KOPT-K1 (cell line): Measurements from ENCODE around the gene DHRSX.

Experiments used
- H3K27ac ChIP-seq: fragments of 200-600 bp; sonication (generic); 2 replicates; pipeline ENCODE4 v1.5.1; 2016; ENCODE audit warnings: antibody characterized with exemption, mild to moderate bottlenecking, low read depth, low read length; ENCODE audit not compliant: poor library complexity, severe bottlenecking
- H3K36me3 ChIP-seq: fragments of 200-600 bp; sonication (generic); 2 replicates; pipeline ENCODE4 v1.5.1; 2017; ENCODE audit warnings: antibody characterized with exemption, mild to moderate bottlenecking, low read length, moderate library complexity; ENCODE audit not compliant: insufficient read depth
- H3K9me3 ChIP-seq: fragments of 200-600 bp; sonication (generic); 2 replicates; pipeline ENCODE4 v1.5.1; 2017; ENCODE audit warnings: antibody characterized with exemption, low read length, mild to moderate bottlenecking; ENCODE audit not compliant: insufficient read depth, poor library complexity, severe bottlenecking

The DHRSX gene

DNA sequence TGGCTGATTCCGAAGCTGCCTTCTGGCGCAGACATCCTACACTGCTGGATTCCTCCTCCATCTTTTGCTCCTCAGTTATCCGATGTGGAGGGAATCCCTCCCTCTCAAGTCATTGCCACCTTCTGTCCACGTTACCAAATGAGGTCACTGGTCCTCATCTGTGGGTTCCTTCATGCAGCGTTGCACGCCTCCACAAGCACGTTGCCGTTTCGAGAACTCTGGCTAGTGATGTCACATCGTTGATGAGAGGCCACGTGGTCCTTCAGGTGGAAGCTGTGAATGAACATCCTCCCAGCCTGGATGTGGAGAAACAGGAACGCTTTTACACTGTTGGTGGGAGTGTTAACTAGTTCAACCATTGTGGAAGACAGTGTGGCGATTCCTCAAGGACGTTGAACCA, 323.2 kb downstream of the DHRSX start:
- Histone ChIP-seq H3K9me3 (no peaks in the 10 kb centered on the region), H3K36me3 (no peaks in the 10 kb centered on the region), H3K27ac (no peak overlapping the region)

DNA sequence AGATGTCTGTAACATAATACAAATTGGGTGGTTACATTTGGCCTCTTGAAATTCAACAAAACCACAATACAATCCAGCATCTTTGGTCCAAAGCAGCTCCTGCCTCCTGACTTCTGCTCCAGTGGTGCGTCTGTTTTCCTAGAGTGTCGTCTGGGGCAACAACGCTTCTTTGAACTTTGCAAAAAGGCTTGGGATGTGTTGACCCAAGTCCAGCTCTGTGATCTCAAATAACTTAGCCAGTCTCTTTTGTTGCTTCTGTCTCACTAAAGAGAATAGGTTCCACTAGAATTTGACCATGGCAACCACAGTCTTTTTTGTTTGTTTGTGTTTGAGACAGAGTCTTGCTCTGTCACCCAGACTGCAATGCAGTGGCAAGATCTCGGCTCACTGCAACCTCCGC, 324.0 kb downstream of the DHRSX start:
- Histone ChIP-seq H3K36me3 (no peaks in the 10 kb centered on the region), H3K27ac (no peak overlapping the region), H3K9me3 (no peaks in the 10 kb centered on the region)

DNA sequence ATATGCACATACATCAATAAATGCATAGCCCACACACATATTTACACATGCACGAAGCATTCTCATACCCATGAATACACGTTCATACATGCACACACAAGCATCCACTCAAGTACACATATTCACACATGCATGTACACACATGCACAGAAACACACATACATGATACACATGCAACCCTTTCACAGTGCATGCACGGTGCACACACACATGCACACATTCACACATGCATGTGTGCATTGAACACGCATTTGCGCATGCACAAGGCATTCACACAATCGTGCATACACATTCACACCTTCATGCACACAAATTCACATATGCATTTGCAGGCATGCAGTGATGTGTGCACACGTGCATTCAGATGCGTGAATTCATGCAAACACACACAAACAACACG, 324.5 kb downstream of the DHRSX start:
- no peak overlapping the region for H3K27ac ChIP-seq
- no peaks in the 10 kb centered on the region for H3K9me3 ChIP-seq
- no peaks in the 10 kb centered on the region for H3K36me3 ChIP-seq

DNA sequence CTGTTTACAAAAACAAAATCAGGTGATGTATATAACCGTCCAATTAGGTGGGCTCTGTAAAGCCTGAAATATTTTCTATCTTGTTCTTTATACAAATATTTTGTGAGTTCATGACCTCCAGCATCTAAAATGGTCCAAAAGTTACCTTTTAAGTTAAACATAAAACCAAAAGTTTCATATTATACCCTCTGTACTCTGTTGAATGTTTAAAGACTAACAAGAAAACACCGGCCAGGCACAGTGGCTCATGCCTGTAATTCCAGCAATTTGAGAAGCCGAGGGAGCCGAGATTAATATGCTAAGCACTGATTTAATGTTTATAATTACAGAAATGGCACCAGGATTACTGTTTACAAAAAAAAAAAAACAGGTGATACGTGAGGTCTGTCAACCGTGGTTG, 328.4 kb downstream of the DHRSX start:
- no peak overlapping the region for H3K27ac ChIP-seq
- no peaks in the 10 kb centered on the region for H3K9me3 ChIP-seq
- H3K36me3 ChIP-seq = no peaks in the 10 kb centered on the region
